GM18498 (cell line): ENCODE results near the gene LYPLA2.

Source experiments
- ATAC-seq: cut with Tn5 transposase; IDR thresholded peaks from one replicate; pipeline ENCODE4 v1.9.1; 2021; ENCODE audit warnings: mild to moderate bottlenecking, moderate library complexity; ENCODE audit not compliant: unreplicated experiment

Gene LYPLA2

GRCh38 chr1:23790696-23791515 lies at the start of gene LYPLA2:
Gene LYPLA2, plus strand, starts transcription at chr1:23791145. Its CDS starts 1,538 bp downstream, at chr1:23792683.
- peak; percentile 86 for ATAC-seq

- no peak for ATAC-seq
Measured at GRCh38 chr1:23741609-23742008, 49.3 kb upstream of the LYPLA2 start.

- peak; percentile 13 for ATAC-seq
Measured at GRCh38 chr1:23742670-23743286, 48.2 kb upstream of the LYPLA2 start.

DNA sequence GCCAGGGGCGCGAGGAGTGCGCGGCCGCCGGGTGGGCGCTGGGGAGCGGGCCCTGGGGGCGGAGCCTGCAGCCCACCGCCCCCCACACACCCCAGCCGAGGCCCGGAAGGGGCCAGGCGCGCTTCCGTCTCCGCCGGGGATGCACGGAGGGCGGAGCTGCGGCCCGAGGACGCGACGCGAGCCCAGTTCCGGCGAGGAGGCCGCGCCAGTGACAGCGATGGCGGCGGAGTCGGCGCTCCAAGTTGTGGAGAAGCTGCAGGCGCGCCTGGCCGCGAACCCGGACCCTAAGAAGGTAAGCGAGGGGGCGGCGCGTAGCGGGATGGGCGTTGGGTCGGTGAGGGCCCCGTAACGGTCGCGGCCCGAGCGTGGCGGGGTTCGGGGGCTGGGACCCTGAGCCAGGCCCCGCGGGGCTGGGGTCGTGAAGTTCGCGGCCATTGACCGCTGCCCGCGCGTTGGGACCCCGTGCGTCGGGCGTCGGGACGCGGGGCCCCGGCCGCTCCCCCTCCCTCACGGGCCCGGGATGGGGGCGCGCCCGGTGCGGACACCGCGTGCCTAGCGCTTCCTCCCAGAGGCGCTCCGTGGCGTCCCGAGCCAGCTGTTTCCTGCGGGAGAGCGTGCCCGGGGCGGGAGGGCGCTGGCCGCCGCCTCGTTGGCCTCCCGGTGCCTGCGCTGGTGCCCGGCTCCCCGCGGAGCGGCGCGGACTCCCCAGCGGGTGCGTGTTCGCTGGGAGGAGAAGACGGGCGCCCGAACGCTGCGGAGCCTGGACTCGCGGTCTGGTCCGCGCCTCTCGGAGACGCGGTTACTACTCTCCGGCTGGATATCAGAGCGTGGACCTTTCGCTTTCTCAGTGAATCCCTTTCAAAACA lies 47.4 kb upstream of the LYPLA2 start, which contains the start of gene ELOA:
Gene ELOA, plus strand, starts transcription at position 185 of the 866 bp plus-strand sequence. Its CDS starts 33 bp downstream, at position 218.
- ATAC-seq = peak; percentile 81

DNA sequence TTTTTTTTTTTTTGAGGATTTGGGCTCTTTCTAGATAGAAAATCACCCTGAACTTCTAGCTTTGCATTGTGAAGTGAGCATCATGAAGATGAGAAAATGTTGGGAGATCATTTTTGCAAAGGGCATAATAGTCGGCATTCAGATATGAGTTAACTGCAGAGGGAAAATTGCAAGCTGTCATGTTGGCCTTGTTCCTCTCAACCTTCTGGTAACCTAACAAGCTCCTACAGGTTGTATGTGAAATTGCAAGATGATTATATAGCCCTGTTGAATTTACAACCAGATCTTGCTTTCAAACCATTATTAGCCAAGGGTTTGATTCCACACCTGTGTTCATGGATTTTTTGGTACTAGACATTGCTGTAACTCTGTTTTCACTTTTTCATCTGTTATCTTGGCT lies 45.4 kb upstream of the LYPLA2 start:
- ATAC-seq = no peak

DNA sequence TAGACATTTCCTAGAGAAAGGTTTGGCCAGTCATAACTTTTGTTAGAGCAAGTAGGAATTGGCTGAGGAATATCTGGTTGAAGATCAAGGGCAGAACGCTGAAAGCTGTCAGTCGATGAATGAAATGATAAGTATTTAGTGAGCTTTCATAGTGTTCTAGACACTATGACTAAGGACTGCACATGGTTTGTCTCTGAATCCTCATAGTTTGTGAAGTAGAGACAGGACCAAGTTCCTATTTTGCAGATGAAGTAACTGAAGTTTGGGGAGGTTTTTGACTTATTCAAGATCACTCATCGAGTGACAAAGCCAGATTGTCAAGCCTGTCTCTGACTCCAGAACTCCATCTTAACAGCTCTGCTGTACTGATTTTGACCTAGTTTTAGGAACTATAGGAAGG lies 42.9 kb upstream of the LYPLA2 start:
- no peak for ATAC-seq

- no peak for ATAC-seq
Measured at GRCh38 chr1:23751050-23751814, 39.7 kb upstream of the LYPLA2 start.

GRCh38 chr1:23751815-23752200 lies 39.1 kb upstream of the LYPLA2 start:
- ATAC-seq = no peak

- no peak for ATAC-seq
Measured at GRCh38 chr1:23752909-23753308, 38.0 kb upstream of the LYPLA2 start.

GRCh38 chr1:23756676-23757075 lies 34.3 kb upstream of the LYPLA2 start:
- ATAC-seq = no peak

- ATAC-seq = no peak
Measured at GRCh38 chr1:23757812-23758211, 33.1 kb upstream of the LYPLA2 start.

DNA sequence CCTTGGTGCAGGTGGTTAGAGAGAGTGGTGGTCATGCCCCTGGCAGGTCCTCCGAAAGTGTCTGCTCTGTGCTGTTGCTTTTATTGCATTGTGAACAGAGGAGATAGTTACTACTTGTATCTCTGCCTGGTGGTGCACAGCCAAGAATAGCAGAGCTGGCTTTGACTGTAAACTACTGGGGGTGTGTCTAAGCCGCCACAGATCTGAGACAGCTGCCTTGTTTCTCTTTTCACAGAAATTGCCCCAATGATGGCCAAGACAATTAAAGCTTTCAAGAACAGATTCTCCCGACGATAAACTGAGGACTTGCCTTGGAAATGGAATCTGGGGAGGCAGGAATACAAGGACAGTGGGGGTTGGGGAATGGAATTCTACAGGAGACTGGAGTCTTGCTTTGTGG lies 31.7 kb upstream of the LYPLA2 start:
- ATAC-seq = no peak

- no peak for ATAC-seq
Measured at GRCh38 chr1:23763041-23763577, 27.8 kb upstream of the LYPLA2 start.

GRCh38 chr1:23768733-23769132 lies 22.2 kb upstream of the LYPLA2 start:
- no peak for ATAC-seq

DNA sequence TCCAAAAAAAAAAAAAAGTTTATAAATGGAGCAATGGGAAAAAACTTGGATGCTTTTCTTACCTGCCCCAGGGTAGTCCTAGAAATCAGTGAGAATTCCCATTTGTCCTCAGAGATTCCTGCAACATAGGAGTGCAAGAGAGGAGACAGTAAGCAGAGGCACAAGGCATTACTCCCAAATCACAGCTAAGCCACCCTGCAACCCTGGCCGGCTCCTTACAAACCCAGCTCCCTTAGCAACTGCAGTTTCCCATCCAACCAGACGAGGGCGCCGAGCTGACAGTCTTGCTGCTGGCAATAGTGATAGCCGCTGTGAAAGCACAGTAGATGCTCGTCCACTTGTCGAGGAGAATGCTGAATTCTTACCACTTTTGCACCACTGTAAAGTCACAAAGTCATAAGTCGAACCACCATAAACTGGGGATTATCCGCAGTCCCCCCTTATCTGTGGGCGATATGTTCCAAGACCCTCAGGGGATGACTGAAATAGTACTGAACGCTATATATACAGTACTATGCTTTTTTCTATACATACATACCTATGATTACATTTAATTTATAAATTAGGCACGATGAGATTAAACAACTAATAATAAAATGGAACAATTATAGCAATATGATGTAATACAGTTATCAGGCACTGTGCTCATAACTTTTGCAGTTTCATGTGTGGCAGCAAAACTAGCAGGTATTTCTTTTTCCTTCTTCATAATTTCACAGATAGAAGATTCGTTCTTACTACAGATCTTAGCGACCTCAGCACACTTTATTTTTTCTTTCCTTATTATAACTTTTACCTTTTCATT lies 18.7 kb upstream of the LYPLA2 start:
- ATAC-seq = no peak

- no peak for ATAC-seq
Measured at GRCh38 chr1:23772854-23773242, 18.1 kb upstream of the LYPLA2 start.

GRCh38 chr1:23774174-23774880 lies 16.6 kb upstream of the LYPLA2 start:
- no peak for ATAC-seq

DNA sequence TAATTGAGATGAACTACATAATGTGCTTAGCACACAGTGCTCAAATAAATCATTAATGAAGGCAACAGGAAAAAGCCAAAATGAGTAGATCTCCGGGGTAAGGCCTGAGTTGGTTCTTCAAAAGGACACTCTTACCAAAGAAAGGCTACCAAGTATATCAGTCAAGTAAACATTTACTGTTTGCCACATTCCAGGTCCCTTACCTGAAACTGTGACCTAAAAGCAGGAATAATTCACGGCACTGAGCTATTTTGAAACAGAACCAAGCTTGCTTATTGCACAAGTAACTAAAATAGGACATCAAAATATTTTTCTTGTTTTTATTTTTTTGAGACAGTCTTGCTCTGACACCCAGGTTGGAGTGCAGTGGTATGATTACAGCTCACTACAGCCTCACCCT lies 14.7 kb upstream of the LYPLA2 start:
- no peak for ATAC-seq
